SK-N-SH treated with all-trans-retinoic acid at 6 μM for 48 hours (cell line): ENCODE measurements around the gene TLL2.

Experiments used
- ATAC-seq: fragments of 200-7000 bp; cut with Tn5 transposase; 3 replicates; pipeline ENCODE4 v1.9.1; 2020; ENCODE audit warnings: mild to moderate bottlenecking, moderate library complexity
- BACH2 ChIP-seq: fragments of 250-450 bp; sonication (Bioruptor Pico); IDR thresholded peaks from 2 replicates; pipeline ENCODE4 v1.9.0; 2021; ENCODE audit warnings: mild to moderate bottlenecking, borderline replicate concordance
- ESRRG ChIP-seq: fragments of 250-450 bp; sonication (Bioruptor Pico); IDR thresholded peaks from 2 replicates; pipeline ENCODE4 v1.6.1; 2021; ENCODE audit warnings: mild to moderate bottlenecking
- GLIS3 ChIP-seq: fragments of 250-450 bp; sonication (Bioruptor Pico); IDR thresholded peaks from 2 replicates; pipeline ENCODE4 v1.5.0; 2020; ENCODE audit warnings: mild to moderate bottlenecking, moderate library complexity
- ISL1 ChIP-seq: fragments of 250-450 bp; sonication (Bioruptor Pico); IDR thresholded peaks from 2 replicates; pipeline ENCODE4 v2.1.2; 2022; ENCODE audit warnings: mild to moderate bottlenecking, moderate library complexity
- PATZ1 ChIP-seq: fragments of 250-450 bp; sonication (Bioruptor Pico); IDR thresholded peaks from 2 replicates; pipeline ENCODE4 v1.8.0; 2020; ENCODE audit warnings: mild to moderate bottlenecking, moderate library complexity, borderline replicate concordance
- PPARA ChIP-seq: fragments of 250-450 bp; sonication (Bioruptor Pico); IDR thresholded peaks from 2 replicates; pipeline ENCODE4 v1.5.0; 2020; ENCODE audit warnings: mild to moderate bottlenecking, borderline replicate concordance
- RARB ChIP-seq: fragments of 250-450 bp; sonication (Bioruptor Pico); IDR thresholded peaks from 2 replicates; pipeline ENCODE4 v1.8.0; 2021; ENCODE audit warnings: mild to moderate bottlenecking, moderate library complexity
- SNAI2 ChIP-seq: fragments of 250-450 bp; sonication (Bioruptor Pico); IDR thresholded peaks from 2 replicates; pipeline ENCODE4 v1.5.0; 2020; ENCODE audit warnings: mild to moderate bottlenecking, moderate library complexity
- TCF4 ChIP-seq: fragments of 250-450 bp; sonication (Bioruptor Pico); IDR thresholded peaks from 2 replicates; pipeline ENCODE4 v1.8.0; 2021; ENCODE audit warnings: mild to moderate bottlenecking, moderate library complexity, borderline replicate concordance
- TOX ChIP-seq: fragments of 250-450 bp; sonication (Bioruptor Pico); IDR thresholded peaks from 2 replicates; pipeline ENCODE4 v1.8.0; 2021; ENCODE audit warnings: mild to moderate bottlenecking, moderate library complexity, borderline replicate concordance
- TSHZ2 ChIP-seq: fragments of 250-450 bp; sonication (Bioruptor Pico); IDR thresholded peaks from 2 replicates; pipeline ENCODE4 v1.5.0; 2020; ENCODE audit warnings: mild to moderate bottlenecking, moderate library complexity
- ZFP3 ChIP-seq: fragments of 250-450 bp; sonication (Bioruptor Pico); IDR thresholded peaks from 2 replicates; pipeline ENCODE4 v1.5.0; 2020; ENCODE audit warnings: mild to moderate bottlenecking, moderate library complexity
- ZFP30 ChIP-seq: fragments of 450-650 bp; formaldehyde crosslinking; IDR thresholded peaks from 2 replicates; pipeline ENCODE4 v1.5.0; 2022; ENCODE audit warnings: mild to moderate bottlenecking, moderate library complexity
- ZNF565 ChIP-seq: fragments of 450-650 bp; formaldehyde crosslinking; conservative IDR thresholded peaks from 2 replicates; pipeline ENCODE4 v1.5.0; 2020; ENCODE audit warnings: low read depth, mild to moderate bottlenecking, moderate library complexity
- ZNF70 ChIP-seq: fragments of 450-650 bp; formaldehyde crosslinking; IDR thresholded peaks from 2 replicates; pipeline ENCODE4 v1.5.0; 2020; ENCODE audit warnings: mild to moderate bottlenecking, moderate library complexity
- TF ChIP-seq, protein P1 (sequence below): fragments of 250-450 bp; sonication (Bioruptor Pico); IDR thresholded peaks from 2 replicates; pipeline ENCODE4 v1.8.0; 2021; ENCODE audit warnings: low read depth, mild to moderate bottlenecking, moderate library complexity, borderline replicate concordance
- TF ChIP-seq, protein P2 (sequence below): fragments of 250-450 bp; sonication (Bioruptor Pico); IDR thresholded peaks from 2 replicates; pipeline ENCODE4 v1.5.1; 2021; ENCODE audit warnings: mild to moderate bottlenecking, moderate library complexity
- TF ChIP-seq, protein P3 (sequence below): fragments of 250-450 bp; sonication (Bioruptor Pico); IDR thresholded peaks from 2 replicates; pipeline ENCODE4 v1.5.1; 2020; ENCODE audit warnings: low read depth, mild to moderate bottlenecking, moderate library complexity

Gene TLL2

GRCh38 chr10:96470116-96470743 is 43.5 kb downstream of the TLL2 start:
- ATAC-seq: peak; percentile 90

GRCh38 chr10:96468845-96469244 is 44.9 kb downstream of the TLL2 start:
- ATAC-seq: no peak
- TF ChIP-seq, protein P1, sequence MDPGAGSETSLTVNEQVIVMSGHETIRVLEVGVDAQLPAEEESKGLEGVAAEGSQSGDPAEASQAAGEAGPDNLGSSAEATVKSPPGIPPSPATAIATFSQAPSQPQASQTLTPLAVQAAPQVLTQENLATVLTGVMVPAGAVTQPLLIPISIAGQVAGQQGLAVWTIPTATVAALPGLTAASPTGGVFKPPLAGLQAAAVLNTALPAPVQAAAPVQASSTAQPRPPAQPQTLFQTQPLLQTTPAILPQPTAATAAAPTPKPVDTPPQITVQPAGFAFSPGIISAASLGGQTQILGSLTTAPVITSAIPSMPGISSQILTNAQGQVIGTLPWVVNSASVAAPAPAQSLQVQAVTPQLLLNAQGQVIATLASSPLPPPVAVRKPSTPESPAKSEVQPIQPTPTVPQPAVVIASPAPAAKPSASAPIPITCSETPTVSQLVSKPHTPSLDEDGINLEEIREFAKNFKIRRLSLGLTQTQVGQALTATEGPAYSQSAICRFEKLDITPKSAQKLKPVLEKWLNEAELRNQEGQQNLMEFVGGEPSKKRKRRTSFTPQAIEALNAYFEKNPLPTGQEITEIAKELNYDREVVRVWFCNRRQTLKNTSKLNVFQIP: no peak
- TF ChIP-seq ZNF70 (peak; percentile 87), ZFP3 (CRISPR knock-in tag) (no peak), ZNF565 (CRISPR knock-in tag) (no peak), SNAI2 (CRISPR knock-in tag) (no peak), TCF4 (CRISPR knock-in tag) (peak; percentile 63; the same call in 1 of the 2 replicates), PPARA (CRISPR knock-in tag) (no peak)
- TF ChIP-seq, protein P2, sequence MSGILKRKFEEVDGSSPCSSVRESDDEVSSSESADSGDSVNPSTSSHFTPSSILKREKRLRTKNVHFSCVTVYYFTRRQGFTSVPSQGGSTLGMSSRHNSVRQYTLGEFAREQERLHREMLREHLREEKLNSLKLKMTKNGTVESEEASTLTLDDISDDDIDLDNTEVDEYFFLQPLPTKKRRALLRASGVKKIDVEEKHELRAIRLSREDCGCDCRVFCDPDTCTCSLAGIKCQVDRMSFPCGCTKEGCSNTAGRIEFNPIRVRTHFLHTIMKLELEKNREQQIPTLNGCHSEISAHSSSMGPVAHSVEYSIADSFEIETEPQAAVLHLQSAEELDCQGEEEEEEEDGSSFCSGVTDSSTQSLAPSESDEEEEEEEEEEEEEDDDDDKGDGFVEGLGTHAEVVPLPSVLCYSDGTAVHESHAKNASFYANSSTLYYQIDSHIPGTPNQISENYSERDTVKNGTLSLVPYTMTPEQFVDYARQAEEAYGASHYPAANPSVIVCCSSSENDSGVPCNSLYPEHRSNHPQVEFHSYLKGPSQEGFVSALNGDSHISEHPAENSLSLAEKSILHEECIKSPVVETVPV (CRISPR knock-in tag): no peak

More at GRCh38 chr10:96470116-96470743, 43.5 kb downstream of the TLL2 start:
- TF ChIP-seq PPARA (CRISPR knock-in tag) (no peak), ESRRG (CRISPR knock-in tag) (no peak), TSHZ2 (CRISPR knock-in tag) (no peak), TOX (CRISPR knock-in tag) (no peak), SNAI2 (CRISPR knock-in tag) (no peak), RARB (CRISPR knock-in tag) (no peak), BACH2 (CRISPR knock-in tag) (no peak), ZFP30 (CRISPR knock-in tag) (no peak), ZFP3 (CRISPR knock-in tag) (no peak), ISL1 (CRISPR knock-in tag) (no peak), ZNF565 (CRISPR knock-in tag) (no peak)
- TF ChIP-seq, protein P3, sequence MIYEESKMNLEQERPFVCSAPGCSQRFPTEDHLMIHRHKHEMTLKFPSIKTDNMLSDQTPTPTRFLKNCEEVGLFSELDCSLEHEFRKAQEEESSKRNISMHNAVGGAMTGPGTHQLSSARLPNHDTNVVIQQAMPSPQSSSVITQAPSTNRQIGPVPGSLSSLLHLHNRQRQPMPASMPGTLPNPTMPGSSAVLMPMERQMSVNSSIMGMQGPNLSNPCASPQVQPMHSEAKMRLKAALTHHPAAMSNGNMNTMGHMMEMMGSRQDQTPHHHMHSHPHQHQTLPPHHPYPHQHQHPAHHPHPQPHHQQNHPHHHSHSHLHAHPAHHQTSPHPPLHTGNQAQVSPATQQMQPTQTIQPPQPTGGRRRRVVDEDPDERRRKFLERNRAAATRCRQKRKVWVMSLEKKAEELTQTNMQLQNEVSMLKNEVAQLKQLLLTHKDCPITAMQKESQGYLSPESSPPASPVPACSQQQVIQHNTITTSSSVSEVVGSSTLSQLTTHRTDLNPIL (CRISPR knock-in tag): no peak
- TF ChIP-seq, protein P1: no peak
- TF ChIP-seq, protein P2 (CRISPR knock-in tag): no peak
- TF ChIP-seq, all 23 proteins: peak for 0

- no peak for ATAC-seq
- TF ChIP-seq GLIS3 (CRISPR knock-in tag) (no peak), ZFP30 (CRISPR knock-in tag) (no peak), BACH2 (CRISPR knock-in tag) (no peak), TSHZ2 (CRISPR knock-in tag) (no peak), PATZ1 (CRISPR knock-in tag) (no peak), ZNF70 (no peak), TOX (CRISPR knock-in tag) (no peak), ESRRG (CRISPR knock-in tag) (no peak), SNAI2 (CRISPR knock-in tag) (no peak)
- TF ChIP-seq, protein P3 (CRISPR knock-in tag): no peak
Measured at GRCh38 chr10:96465599-96465998, 48.1 kb downstream of the TLL2 start.
